GF-D8 (cell line): Measurements from ENCODE around the gene MRPL30.
"Not testable (repeated sequence)": the region's sequence is repeated elsewhere in the genome, so short reads cannot be mapped to it uniquely, and the experiment has no call there.

Source experiments
- DNase-seq: peaks from one replicate; lab custom pipeline; 2025; lab: John Stamatoyannopoulos, UW

The MRPL30 gene

DNA sequence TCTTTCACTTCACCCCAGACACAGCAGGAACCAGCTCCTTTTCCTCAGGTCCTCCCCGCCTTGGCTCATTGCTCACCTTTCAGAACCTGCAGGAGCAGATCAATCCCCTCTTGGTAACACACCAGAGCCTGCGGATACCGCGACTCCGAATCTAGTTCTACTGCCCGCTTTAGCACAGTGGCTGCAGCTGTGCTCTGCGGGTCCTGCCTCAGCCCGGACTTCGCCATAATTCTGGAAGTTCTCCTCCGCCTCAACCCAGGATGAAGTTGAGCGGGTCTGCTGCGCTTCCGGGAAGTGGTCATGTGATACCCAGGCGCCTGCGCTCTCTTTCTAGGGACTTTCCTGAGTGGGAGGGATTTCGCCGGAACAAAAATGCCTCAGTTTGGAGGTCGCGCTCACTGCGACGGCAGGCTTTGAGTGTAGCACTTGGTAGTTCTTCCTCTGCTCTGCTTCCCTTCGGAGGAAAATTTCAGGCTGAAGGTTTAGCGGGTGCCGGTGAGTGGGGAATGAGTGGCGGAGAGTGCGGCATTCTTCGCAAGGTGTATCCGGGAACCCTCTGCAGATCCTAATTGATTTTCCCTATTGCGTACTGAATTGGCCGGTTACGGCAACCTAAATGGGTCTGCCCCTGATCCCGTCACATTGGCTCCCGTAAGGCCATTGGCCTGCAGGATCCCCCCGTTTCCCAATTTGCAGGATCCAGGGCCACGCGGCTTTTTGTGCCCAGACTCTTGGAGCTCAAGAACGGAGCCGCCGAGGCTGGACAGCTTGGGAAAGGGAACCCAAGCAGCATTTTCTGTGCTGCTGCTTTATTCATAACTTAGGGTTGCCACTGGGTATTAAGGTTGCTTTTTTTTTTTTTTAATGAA is at the start of gene MRPL30, which contains the start of gene MITD1:
TSS of gene MRPL30 (plus strand) at position 430 of the 869 bp plus-strand sequence. CDS start 5,020 bp downstream, outside the sequence.
TSS of gene MITD1 (minus strand) at position 304 of the 869 bp plus-strand sequence. CDS start at position 227, 77 bp downstream.
- DNase-seq: peak; percentile 87

DNA sequence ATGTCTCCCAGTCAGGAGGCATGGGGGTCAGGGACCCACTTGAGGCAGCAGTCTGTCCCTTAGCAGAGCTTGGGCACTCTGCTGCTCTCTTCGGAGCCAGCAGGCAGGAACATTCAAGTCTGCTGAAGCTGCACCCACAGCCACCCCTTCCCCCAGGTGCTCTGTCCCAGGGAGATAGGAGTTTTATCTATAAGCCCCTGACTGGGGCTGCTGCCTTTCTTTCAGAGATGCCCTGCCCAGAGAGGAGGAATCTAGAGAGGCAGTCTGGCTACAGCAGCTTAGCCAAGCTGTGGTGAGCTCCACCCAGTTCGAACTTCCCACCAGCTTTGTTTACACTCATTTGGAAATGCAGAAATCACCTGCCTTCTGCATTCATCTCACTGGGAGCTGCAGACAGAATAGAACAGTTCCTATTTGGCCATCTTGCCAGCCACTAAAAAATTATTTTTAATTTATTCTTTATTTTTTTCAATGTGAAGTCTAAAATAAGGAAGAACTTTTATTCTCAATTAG is 45.9 kb upstream of the MRPL30 start:
- not testable (repeated sequence) for DNase-seq

GRCh38 chr2:99139003-99139402 is 42.0 kb upstream of the MRPL30 start:
- no peak for DNase-seq

DNA sequence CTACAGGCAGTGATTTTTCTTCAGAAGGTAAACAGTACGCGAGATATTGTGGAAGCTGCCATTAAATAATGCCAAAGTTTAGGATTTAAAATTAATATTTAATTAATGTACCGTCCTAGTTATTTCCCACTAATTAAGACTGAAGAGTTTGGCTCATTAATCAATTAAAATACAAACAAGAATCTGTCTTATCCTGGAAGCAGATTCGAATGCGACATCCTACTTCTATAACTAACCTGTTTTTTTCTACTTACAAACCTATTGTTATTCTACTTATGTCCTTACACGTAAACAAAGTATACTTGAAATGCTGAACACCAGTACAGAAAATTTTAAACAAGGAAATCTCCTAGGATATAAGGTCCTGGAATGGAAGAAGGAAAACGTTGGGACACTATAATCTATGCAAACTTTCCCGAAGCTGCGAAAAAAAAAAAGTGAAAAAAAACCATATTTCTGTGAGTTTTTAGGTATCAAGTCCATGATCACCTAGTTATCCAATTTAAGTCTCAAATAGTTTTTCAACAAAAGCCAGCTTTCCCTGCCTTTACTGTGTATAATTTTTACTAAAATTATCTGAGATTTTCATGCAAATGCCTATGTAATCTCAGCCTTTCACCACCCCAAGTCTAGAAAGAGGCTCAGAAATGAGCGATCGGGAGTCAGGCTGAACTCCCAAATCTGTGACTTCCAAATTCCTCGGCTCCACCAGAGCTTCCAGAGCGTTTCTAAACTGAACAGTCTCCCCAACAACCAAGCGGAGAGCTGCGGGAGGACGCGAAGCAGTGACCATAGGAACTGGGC is 40.7 kb upstream of the MRPL30 start:
- DNase-seq: no peak

GRCh38 chr2:99140860-99141109 is 40.2 kb upstream of the MRPL30 start:
- no peak for DNase-seq

GRCh38 chr2:99141110-99142108 is 39.6 kb upstream of the MRPL30 start, which contains the start of gene C2orf15:
C2orf15 (plus strand) TSS chr2:99141707; CDS start chr2:99150559, 8,852 bp downstream.
- DNase-seq: peak; percentile 65

- DNase-seq: peak; percentile 26
These were observed 30.3 kb upstream of the MRPL30 start for GRCh38 chr2:99150706-99151105.

GRCh38 chr2:99152199-99152895 is 28.6 kb upstream of the MRPL30 start:
- no peak for DNase-seq

DNA sequence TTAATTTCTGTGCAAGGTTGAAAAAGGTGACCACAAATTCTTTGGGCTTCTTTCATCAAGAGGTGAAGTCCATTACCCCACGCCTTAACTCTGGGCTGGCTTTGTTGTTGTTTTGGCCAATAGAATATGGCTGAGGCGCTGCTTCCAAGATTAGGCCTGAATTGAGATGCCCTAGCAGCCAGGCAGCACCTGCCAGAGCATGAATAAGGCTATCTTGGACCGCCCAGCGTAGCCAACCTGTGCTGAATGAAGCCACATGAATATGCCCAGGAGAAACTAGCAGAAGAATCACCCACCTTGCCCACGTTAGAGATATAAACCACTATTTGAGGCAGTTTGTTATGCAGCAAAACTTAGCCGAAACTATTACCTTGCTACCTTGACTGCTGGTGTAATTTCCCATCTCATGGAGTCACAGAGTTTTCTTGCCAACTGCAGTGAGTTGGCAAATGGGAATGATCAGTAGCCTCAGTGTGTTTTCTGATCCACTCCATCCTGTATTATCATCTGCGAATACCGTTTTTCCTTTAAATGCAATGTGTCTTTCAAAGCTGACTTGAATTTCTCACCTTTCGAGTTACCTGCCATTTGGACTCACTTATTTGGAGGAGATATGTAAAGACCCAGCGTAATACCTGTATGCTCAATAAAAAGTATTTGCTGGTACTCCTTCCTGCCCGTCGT is 26.9 kb upstream of the MRPL30 start:
- DNase-seq: no peak

DNA sequence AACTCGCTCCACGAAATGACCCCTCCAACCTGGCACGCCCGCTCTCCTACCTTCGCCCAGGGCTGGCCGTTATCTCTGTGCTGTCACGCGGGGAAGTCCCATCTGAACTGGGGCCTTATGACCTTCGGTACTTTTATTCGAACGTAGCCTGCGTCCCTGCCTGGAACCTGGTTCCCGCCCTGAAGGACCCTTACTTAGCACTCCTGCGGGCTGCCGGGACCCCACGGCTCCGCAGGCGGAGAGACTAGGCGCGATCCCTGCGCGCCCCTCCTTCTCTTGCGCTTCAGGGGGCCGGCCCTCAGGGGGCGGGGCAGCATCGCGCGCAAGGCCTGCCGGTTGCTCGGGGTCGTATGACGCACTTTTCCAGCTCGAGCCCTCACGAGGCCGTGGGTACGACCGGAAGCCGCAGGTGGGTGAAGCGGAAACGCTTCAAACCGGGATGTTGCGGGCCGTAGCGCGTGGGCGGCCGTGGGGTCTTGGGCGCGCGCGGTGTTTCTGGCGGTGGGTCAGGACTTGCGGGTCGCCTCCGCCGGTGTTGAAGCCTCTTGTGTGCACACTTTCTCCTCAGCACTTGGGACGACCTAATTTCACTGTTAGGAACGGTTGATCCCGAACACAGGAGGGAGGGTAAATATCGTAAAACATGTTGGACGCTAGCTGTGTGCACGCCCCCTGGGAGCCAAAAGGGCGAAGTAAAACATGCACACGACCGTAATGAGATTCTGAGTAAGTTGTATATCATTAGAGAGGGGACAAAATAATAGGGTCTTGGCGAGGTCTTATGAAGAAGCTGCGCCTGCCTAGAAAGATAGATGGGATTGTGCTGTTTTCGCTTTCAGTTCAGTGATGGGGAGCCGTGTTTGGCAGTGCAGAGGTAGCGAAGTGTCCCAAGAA is 26.1 kb upstream of the MRPL30 start, which contains the start of the genes LIPT1 and TSGA10:
TSS of gene LIPT1 (plus strand) at position 325 of the 894 bp plus-strand sequence. CDS start 6,991 bp downstream, outside the sequence.
TSS of gene TSGA10 (minus strand) at position 300 of the 894 bp plus-strand sequence. CDS start 45,503 bp downstream, outside the sequence.
- DNase-seq: peak; percentile 67

DNA sequence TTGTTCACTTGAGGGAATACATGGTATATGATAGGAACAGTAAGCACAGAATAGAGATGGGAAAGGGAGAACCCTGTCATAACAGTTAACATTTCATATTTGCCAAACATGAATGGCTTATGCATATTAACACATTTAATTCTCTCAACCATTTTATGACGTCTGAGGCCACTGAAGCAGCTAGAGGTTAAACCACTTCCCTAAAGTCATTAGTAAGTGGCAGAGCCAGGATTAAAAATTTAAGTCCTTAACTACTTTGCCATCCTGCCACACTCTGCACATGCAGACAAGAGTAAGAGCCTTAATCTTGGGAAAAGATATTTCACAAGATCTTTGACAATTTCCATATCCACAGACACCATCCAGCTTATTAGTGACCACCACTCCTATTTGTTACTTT is 24.1 kb upstream of the MRPL30 start:
- no peak for DNase-seq

GRCh38 chr2:99158599-99158998 is 22.4 kb upstream of the MRPL30 start:
- no peak for DNase-seq

GRCh38 chr2:99159594-99159993 is 21.4 kb upstream of the MRPL30 start:
- no peak for DNase-seq

DNA sequence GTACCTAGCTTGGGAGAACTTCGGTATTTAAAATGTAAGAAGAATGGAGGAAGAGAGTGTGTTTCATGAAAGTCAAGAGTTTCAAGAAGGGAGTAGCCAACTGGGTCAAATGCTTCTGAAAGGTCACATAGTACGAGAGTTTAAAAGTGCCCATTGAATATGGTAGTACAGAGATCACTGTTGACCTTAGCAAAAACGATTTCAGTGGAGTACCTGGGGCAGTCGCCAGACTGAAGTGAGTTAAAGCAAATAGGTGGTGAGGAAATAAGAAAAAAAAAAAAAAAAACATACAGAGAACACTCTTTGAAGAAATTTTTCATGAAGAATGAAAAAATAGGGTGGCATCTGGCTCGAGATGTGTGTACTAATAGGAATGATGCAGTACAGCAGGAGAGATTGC is 14.8 kb upstream of the MRPL30 start:
- DNase-seq: no peak

GRCh38 chr2:99169534-99169933 is 11.4 kb upstream of the MRPL30 start:
- DNase-seq: no peak

DNA sequence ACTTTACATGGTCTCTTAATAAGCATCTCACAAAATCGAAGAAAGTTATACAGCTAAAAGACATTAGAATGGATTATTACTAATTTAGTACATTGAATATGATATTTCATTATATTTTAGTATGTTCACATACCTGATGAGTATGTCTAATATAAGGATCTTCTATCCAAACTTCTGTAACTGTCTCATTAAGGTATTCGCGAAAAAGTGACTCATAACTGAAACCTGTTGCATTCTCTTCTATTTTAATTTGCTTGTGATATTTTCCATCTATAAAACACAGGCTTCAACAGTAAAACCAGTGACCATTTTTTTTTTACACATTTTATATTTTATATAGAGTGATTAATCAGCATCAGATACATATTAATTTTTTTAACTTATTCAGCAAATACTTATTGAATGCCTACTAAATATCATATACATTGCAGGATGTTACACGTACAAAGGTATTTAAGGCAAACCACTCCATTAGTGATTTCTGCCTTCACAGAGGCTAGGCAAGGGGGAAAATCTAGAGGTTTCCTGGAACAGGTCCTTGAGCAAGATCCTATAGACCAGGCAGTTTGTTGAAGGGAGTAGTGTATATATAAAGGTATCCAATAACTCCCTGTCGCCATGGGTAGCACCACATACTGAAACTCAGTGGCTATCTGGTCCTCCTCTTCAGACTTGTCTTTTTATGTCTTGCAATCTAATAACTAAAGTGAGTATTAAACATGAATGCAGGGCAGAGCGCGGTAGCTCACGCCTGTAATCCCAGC is 9.4 kb upstream of the MRPL30 start:
- DNase-seq: no peak

GRCh38 chr2:99181624-99182000 is 628 bp downstream of the MRPL30 start:
- DNase-seq: no peak

GRCh38 chr2:99183025-99183424 is 2.0 kb downstream of the MRPL30 start:
- DNase-seq: no peak
